HG03565 (cell line): ENCODE measurements around the gene SKOR1.

Experiments
- ATAC-seq: cut with Tn5 transposase; IDR thresholded peaks from one replicate; pipeline ENCODE4 v1.9.1; 2021; ENCODE audit warnings: mild to moderate bottlenecking, moderate library complexity; ENCODE audit not compliant: unreplicated experiment

SKOR1 gene

DNA sequence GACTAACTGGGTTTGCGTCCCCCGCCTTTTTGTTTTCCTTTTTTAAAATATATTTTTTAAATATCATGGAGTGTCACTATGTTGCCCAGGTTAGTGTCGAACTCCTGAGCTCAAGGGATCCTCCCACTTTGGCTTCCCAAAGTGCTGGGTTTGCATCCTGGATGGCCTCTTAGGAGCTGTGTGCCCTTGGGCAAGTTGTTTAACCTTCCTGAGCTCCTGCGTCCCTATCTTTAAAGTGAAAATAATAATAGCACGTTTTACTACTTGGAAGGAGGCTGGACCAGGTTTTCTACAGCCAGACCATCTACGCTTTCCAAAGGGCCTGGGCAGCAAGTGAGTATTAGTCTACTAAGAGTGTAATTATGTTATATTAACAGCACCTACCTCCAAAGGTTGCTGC is 58.7 kb downstream of the SKOR1 start:
- no peak for ATAC-seq
